Activated CD4-positive, alpha-beta T cell treated with anti-CD3 and anti-CD28 coated beads, Interleukin-2, amount 10 ng/mL, durations not matched to agents 7 days and 5 days (primary cell): ENCODE data around the gene OR52E2. TPM values are rescaled to one million over a fixed set of nuclear protein-coding genes. Genes with fewer than 3 reads are reported as not detected.

Experiments
- CTCF ChIA-PET: fragments of 350-600 bp; sonication (Branson Sonifier 250); formaldehyde crosslinking; loops from one replicate; lab custom pipeline; 2021; ENCODE audit warnings: antibody characterized with exemption; lab: Charles Lee
- POLR2A ChIA-PET: fragments of 350-600 bp; sonication (Branson Sonifier 250); formaldehyde crosslinking; loops from one replicate; lab custom pipeline; 2021; ENCODE audit warnings: antibody characterized with exemption; lab: Charles Lee
- DNase-seq: peaks from one replicate; pipeline ENCODE4 v3.0.0-alpha.2; 2020
- H3K27ac Mint-ChIP-seq: one replicate; pipeline ENCODE4 v1.8.0; 2021; ENCODE audit warnings: mild to moderate bottlenecking, moderate library complexity, mixed read lengths
- H3K27me3 Mint-ChIP-seq: one replicate; pipeline ENCODE4 v1.8.0; 2021; ENCODE audit warnings: mixed read lengths
- H3K36me3 Mint-ChIP-seq: one replicate; pipeline ENCODE4 v1.8.0; 2021; ENCODE audit warnings: low read depth, mixed read lengths
- H3K4me1 Mint-ChIP-seq: one replicate; pipeline ENCODE4 v1.8.0; 2021; ENCODE audit warnings: mixed read lengths
- H3K4me3 Mint-ChIP-seq: one replicate; pipeline ENCODE4 v1.8.0; 2021; ENCODE audit warnings: mild to moderate bottlenecking, moderate library complexity, mixed read lengths
- H3K9me3 Mint-ChIP-seq: one replicate; pipeline ENCODE4 v1.8.0; 2021; ENCODE audit warnings: mixed read lengths
- total RNA-seq, 2 experiments: library from RNA; stranded (reverse); gene quantifications; one replicate each; pipeline ENCODE4 v1.2.3, GENCODE V29; 2021

The OR52E2 gene
- total RNA-seq, 2 experiments from 2014 or later = not detected

DNA sequence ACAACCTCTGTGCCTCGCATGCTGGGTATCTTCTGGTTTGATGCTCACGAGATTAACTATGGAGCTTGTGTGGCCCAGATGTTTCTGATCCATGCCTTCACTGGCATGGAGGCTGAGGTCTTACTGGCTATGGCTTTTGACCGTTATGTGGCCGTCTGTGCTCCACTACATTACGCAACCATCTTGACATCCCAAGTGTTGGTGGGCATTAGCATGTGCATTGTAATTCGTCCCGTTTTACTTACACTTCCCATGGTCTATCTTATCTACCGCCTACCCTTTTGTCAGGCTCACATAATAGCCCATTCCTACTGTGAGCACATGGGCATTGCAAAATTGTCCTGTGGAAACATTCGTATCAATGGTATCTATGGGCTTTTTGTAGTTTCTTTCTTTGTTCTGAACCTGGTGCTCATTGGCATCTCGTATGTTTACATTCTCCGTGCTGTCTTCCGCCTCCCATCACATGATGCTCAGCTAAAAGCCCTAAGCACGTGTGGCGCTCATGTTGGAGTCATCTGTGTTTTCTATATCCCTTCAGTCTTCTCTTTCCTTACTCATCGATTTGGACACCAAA is 12.6 kb downstream of the OR52E2 start:
- CTCF ChIA-PET = no interaction called here
- H3K9me3 Mint-ChIP-seq = no peaks in the 10 kb centered on the region
- no peak overlapping the region for H3K27ac Mint-ChIP-seq
- no peaks in the 10 kb centered on the region for H3K36me3 Mint-ChIP-seq
- H3K27me3 Mint-ChIP-seq = no peaks in the 10 kb centered on the region
- H3K4me1 Mint-ChIP-seq = no peaks in the 10 kb centered on the region
- no peak overlapping the region for H3K4me3 Mint-ChIP-seq
- POLR2A ChIA-PET = no interaction called here
- no peak for DNase-seq

DNA sequence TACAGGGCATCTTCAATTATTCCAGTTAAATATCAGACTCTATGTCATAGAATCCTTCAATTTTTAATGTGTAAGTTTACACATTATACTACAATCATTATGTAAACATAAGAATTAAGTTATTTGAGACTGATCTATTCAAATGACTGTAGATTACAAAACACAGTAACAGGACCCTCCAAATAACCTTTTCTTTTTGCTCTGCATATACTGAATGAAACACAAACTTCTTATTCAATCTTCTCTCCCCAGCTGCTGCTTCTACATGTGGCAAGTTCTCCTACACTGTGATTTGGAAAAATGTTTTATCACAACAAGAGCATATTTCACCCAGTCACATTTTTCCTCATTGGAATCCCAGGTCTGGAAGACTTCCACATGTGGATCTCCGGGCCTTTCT is 13.2 kb downstream of the OR52E2 start, which contains the start of gene OR52J3:
Gene OR52J3, plus strand, starts transcription at position 301 of the 400 bp plus-strand sequence. Its CDS starts 0 bp downstream, at position 301.
- Mint-ChIP-seq H3K27ac (no peak within 1 kb of the TSS), H3K36me3 (no peaks in the 10 kb centered on the region)

DNA sequence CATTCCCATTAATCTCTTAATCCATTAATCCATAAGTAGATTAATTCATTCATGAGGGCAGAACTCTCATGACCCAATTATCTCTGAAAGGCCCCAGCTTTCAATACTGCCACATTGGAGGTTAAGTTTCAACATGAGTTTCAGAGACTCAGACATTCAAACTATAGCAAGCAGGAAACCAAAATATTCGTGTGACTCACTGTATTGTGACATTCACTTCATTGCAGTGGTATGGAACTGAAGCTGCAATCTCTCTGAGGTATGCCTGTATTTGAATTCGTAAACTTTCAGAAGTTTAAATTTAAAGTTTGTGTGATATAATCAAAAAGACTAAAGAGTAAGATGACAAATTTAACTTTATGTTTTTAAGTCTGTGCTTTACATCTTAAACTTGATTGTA is 16.0 kb downstream of the OR52E2 start:
- ChIA-PET CTCF (no interaction called here), POLR2A (no interaction called here)
- no peak overlapping the region for H3K4me3 Mint-ChIP-seq
- DNase-seq = no peak
- H3K36me3 Mint-ChIP-seq = no peaks in the 10 kb centered on the region
- H3K27me3 Mint-ChIP-seq = no peaks in the 10 kb centered on the region
- H3K4me1 Mint-ChIP-seq = no peaks in the 10 kb centered on the region
- no peaks in the 10 kb centered on the region for H3K9me3 Mint-ChIP-seq
- no peak overlapping the region for H3K27ac Mint-ChIP-seq

More for the DNA sequence above, 13.2 kb downstream of the OR52E2 start, which contains the start of gene OR52J3:
- no peaks in the 10 kb centered on the region for H3K27me3 Mint-ChIP-seq
- no peaks in the 10 kb centered on the region for H3K9me3 Mint-ChIP-seq
- CTCF ChIA-PET = no interaction called here
- POLR2A ChIA-PET = no interaction called here
- H3K4me1 Mint-ChIP-seq = no peaks in the 10 kb centered on the region
- DNase-seq = no peak
- no peak within 1 kb of the TSS for H3K4me3 Mint-ChIP-seq

DNA sequence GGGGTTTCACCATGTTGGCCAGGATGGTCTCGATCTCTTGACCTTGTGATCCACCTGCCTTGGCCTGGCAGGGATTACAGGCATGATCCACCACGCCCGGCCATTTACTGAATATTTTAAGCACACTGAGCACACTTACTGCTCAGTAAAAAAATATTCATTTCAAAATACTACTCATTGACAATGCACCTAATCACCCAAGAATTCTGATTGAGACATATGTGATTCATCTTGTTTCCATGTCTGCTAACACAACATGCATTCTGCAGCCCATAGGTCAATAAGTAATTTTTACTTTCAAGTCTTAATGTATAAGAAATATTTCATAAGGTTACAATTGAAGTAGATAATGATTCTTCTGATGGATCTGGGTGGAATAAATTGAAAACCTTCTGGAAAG is 17.3 kb downstream of the OR52E2 start:
- ChIA-PET POLR2A (no interaction called here), CTCF (no interaction called here)
- H3K36me3 Mint-ChIP-seq = no peaks in the 10 kb centered on the region
- H3K27me3 Mint-ChIP-seq = no peaks in the 10 kb centered on the region
- H3K4me3 Mint-ChIP-seq = no peak overlapping the region
- DNase-seq = no peak
- H3K27ac Mint-ChIP-seq = no peak overlapping the region
- no peaks in the 10 kb centered on the region for H3K4me1 Mint-ChIP-seq
- no peaks in the 10 kb centered on the region for H3K9me3 Mint-ChIP-seq

DNA sequence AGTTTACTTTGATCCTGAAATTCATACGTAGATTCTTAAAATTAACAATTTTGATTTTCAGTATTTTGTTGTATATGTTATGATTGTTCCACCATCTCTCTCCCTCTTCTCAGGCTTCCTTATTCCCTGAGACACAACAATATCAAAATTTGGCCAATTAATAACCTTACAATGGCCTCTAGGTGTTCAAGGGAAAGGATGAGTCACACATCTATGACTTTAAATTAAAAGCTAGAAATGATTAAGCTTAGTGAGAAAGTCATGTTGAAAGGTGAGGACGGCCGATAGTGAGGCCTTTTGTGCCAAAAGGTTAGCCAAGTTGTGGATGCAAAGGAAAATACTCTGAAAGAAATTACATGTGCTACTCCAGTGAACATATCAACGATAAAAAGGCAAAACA is 18.6 kb downstream of the OR52E2 start:
- Mint-ChIP-seq H3K4me3 (no peak overlapping the region), H3K4me1 (no peaks in the 10 kb centered on the region), H3K27ac (no peak overlapping the region), H3K9me3 (no peaks in the 10 kb centered on the region), H3K36me3 (no peaks in the 10 kb centered on the region), H3K27me3 (no peaks in the 10 kb centered on the region)
- CTCF ChIA-PET = no interaction called here
- POLR2A ChIA-PET = no interaction called here
- DNase-seq = no peak

DNA sequence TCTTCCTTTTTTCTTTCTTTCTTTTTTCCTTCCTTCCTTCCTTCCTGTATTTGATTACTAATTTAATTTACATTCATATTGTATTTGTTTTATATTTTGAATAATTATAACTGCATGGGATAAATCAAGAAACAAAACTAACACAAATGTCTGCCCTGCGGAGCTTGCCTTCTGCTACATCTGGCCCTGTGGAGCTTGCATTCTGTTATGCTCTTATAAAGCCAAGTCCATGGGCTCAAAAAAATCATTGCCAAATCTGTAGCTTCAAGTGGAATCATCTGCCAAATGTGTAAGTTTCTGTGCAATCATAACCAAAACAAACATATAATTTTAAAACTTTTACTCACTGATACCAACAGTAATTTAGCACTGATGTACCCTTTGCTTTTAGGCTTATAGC is 21.1 kb downstream of the OR52E2 start:
- H3K9me3 Mint-ChIP-seq = no peaks in the 10 kb centered on the region
- H3K27ac Mint-ChIP-seq = no peak overlapping the region
- H3K4me1 Mint-ChIP-seq = no peaks in the 10 kb centered on the region
- POLR2A ChIA-PET = no interaction called here
- H3K4me3 Mint-ChIP-seq = no peak overlapping the region
- CTCF ChIA-PET = no interaction called here
- H3K36me3 Mint-ChIP-seq = no peaks in the 10 kb centered on the region
- no peaks in the 10 kb centered on the region for H3K27me3 Mint-ChIP-seq
- no peak for DNase-seq

DNA sequence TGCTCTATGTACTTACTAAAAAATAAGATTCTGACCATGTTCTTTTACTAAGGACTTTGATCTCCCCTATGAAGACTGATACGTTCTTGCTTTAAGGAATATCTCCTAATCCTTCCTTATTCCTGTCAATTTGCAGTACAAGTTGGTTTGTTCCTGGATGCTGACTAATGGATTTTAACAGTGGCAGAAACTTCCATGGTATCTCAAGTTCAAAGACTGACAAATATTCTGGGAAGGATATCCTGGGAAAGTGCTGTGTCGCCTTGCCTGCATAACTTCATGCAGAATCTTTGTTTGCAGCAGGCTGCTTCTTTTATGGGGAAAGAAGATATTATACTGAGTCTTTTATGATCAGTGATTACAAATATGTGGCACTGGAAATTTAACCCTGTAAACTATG is 21.5 kb downstream of the OR52E2 start:
- H3K27ac Mint-ChIP-seq = no peak overlapping the region
- no peaks in the 10 kb centered on the region for H3K36me3 Mint-ChIP-seq
- no peak for DNase-seq
- H3K27me3 Mint-ChIP-seq = no peaks in the 10 kb centered on the region
- CTCF ChIA-PET = no interaction called here
- no peaks in the 10 kb centered on the region for H3K4me1 Mint-ChIP-seq
- H3K4me3 Mint-ChIP-seq = no peak overlapping the region
- H3K9me3 Mint-ChIP-seq = no peaks in the 10 kb centered on the region
- POLR2A ChIA-PET = no interaction called here

DNA sequence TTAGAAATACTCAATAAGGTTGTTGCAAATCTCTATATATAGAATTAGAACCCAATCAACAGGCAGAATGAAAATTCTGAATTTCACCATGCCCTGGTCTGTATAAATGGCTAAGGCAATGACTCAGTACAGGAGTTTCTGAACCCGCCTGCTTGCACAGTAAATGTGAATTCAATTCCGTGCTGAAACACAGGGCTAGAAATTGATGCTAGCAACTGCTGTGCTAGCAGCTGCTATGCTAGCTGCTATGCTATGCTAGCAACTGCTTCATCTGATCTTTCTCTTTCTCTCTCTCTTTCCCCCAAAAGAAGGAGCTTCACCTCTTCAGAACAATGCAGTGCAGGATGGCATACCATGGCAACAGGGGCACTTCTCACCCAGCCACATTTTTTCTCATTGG is 22.8 kb downstream of the OR52E2 start:
- ChIA-PET CTCF (no interaction called here), POLR2A (no interaction called here)
- Mint-ChIP-seq H3K27ac (no peak overlapping the region), H3K36me3 (no peaks in the 10 kb centered on the region), H3K4me3 (no peak overlapping the region), H3K27me3 (no peaks in the 10 kb centered on the region), H3K4me1 (no peaks in the 10 kb centered on the region), H3K9me3 (no peaks in the 10 kb centered on the region)
- no peak for DNase-seq

DNA sequence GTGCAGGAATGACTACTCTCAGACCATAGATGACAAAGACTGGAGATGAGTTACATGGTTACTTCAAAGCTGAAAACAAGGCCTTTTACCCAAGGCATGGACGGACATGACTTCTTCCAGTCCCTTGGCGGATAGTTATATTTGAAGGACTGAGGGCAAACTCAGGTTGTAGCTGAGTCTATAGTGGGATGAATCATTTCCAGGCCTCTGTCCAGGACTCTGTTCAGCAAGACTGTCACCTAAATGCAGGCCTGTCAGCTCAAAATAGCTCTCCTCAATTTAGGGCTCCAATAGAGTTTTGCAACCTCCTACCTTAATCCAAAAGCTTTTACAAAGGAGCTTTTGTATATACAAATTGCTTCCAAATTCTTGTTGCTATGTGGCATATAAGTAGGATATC is 37.4 kb downstream of the OR52E2 start:
- Mint-ChIP-seq H3K4me1 (no peaks in the 10 kb centered on the region), H3K9me3 (peaks cover 7% of the 10 kb centered on the region), H3K36me3 (no peaks in the 10 kb centered on the region), H3K27ac (no peak overlapping the region), H3K27me3 (no peaks in the 10 kb centered on the region), H3K4me3 (no peak overlapping the region)
- DNase-seq = no peak
- ChIA-PET CTCF (no interaction called here), POLR2A (no interaction called here)

DNA sequence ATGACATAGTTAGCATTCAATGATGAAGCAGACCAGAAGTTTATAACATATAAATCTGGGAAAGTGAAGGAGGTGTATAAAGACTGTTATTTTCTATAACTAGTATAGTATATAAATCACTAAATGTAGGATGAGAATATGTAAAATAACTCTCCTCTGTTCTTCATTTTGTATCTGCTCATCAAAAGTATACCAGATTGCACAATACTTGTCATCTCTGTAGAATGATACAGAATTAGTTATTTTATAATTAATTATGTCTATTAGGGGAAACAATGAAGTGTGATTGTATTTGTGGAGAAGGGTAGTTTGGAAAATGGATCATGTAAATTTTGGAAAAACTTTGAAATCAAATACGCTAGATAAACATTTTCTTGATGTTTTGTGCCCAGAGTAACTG is 46.4 kb downstream of the OR52E2 start:
- Mint-ChIP-seq H3K9me3 (no peaks in the 10 kb centered on the region), H3K4me1 (no peaks in the 10 kb centered on the region), H3K27me3 (no peaks in the 10 kb centered on the region), H3K27ac (no peak overlapping the region), H3K36me3 (no peaks in the 10 kb centered on the region), H3K4me3 (no peak overlapping the region)
- DNase-seq = no peak
- CTCF ChIA-PET = no interaction called here
- POLR2A ChIA-PET = no interaction called here

DNA sequence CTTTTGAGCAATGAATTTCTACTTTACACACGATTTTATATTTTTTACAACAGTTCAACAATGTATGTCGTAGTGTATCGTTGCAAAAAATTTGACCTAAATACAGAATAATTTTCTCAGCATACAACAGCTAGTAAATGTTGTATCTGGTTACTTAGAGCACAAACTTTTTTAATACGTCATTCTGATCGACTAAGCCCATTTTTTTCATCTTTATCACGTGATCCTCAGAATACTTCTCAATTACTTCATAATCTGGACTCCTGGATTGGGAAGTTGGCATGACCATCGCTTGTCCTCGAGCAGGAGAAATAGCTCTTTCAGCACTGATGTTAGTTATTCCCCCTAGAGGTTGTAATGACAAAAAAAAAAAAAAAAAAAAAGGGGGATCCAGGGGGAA is 48.2 kb downstream of the OR52E2 start:
- Mint-ChIP-seq H3K27me3 (no peaks in the 10 kb centered on the region), H3K4me3 (no peak overlapping the region)
- CTCF ChIA-PET = no interaction called here

More for the DNA sequence above, 48.2 kb downstream of the OR52E2 start:
- POLR2A ChIA-PET = no interaction called here
- DNase-seq = no peak
- no peaks in the 10 kb centered on the region for H3K4me1 Mint-ChIP-seq
- H3K36me3 Mint-ChIP-seq = no peaks in the 10 kb centered on the region
- no peak overlapping the region for H3K27ac Mint-ChIP-seq
- H3K9me3 Mint-ChIP-seq = no peaks in the 10 kb centered on the region

Other genes with a start within 250 kb of the OR52E2 start
- not detected for gene OR51F2, start 238.3 kb downstream of the OR52E2 start, total RNA-seq
- gene OR51S1, start 210.4 kb downstream of the OR52E2 start, total RNA-seq = not detected
- not detected for gene OR51T1, start 177.7 kb downstream of the OR52E2 start, total RNA-seq
- gene OR51A7, start 155.8 kb downstream of the OR52E2 start, total RNA-seq = not detected
- not detected for gene OR51G2, start 140.3 kb downstream of the OR52E2 start, total RNA-seq
- gene OR51G1, start 135.3 kb downstream of the OR52E2 start, total RNA-seq = not detected
- gene OR51A4, start 112.0 kb downstream of the OR52E2 start, total RNA-seq = not detected
- not detected for gene OR51A2, start 103.9 kb downstream of the OR52E2 start, total RNA-seq
- gene OR51L1, start 64.8 kb downstream of the OR52E2 start, total RNA-seq = not detected
- gene OR52J3, start 13.1 kb downstream of the OR52E2 start, total RNA-seq = not detected
- not detected for gene OR52E1, start 9.9 kb upstream of the OR52E2 start, total RNA-seq
- gene OR52A5, start 78.7 kb upstream of the OR52E2 start, total RNA-seq = not detected
- gene OR52A1, start 95.1 kb upstream of the OR52E2 start, total RNA-seq = not detected
- gene OR51V1, start 141.1 kb upstream of the OR52E2 start, total RNA-seq = not detected
- not detected for gene HBB, start 167.4 kb upstream of the OR52E2 start, total RNA-seq
- not detected for gene HBD, start 174.9 kb upstream of the OR52E2 start, total RNA-seq
- gene HBG1, start 190.2 kb upstream of the OR52E2 start, total RNA-seq = not detected
- not detected for gene HBG2, start 195.2 kb upstream of the OR52E2 start, total RNA-seq
- gene HBE1, start 210.3 kb upstream of the OR52E2 start, total RNA-seq = not detected
- not detected for gene OR51B4, start 242.3 kb upstream of the OR52E2 start, total RNA-seq